HepG2 (cell line): ENCODE results near the gene HEPHL1. TPM values are rescaled to one million over a fixed set of nuclear protein-coding genes. Genes with fewer than 3 reads are reported as not detected.

Source experiments
- ATAC-seq: fragments of 200-7000 bp; cut with Tn5 transposase; 3 replicates; pipeline ENCODE4 v1.9.1; 2020; ENCODE audit warnings: mild to moderate bottlenecking, moderate library complexity
- BruUV-seq: library from RNA; stranded (reverse); fragments of 400-500 nt; replicated peaks from 2 replicates; lab custom pipeline; 2021; lab: Mats Ljungman, UMichigan
- CTCF ChIA-PET: fragments of 300-600 bp; formaldehyde crosslinking; extraction: SDS; loops from one replicate; lab custom pipeline; 2021; ENCODE audit warnings: low total read pairs, inconsistent platforms, low intra/inter-chr PET ratio; lab: Yijun Ruan, JAX
- POLR2A ChIA-PET: fragments of 350-600 bp; sonication (Branson Sonifier 250); formaldehyde crosslinking; loops from one replicate; lab custom pipeline; 2020; ENCODE audit warnings: antibody characterized with exemption, inconsistent platforms; lab: Yijun Ruan, JAX
- DNase-seq: peaks from one replicate; pipeline ENCODE4 v3.0.0-alpha.2; 2015; ENCODE audit warnings: low spot score
- FAIRE-seq: peaks from 3 replicates; lab custom pipeline; 2011; peaks lifted over from hg19 to GRCh38; lab: Jason Lieb, UNC
- H2AFZ ChIP-seq: one replicate; pipeline ENCODE4 v1.6.1; 2011; ENCODE audit warnings: low read length, inconsistent platforms
- H3K27ac ChIP-seq: fragments of 300-600 bp; 3 replicates; pipeline ENCODE4 v1.8.0; 2011; ENCODE audit warnings: mixed run types, mild to moderate bottlenecking, mixed read lengths, low read length, inconsistent platforms; ENCODE audit not compliant: insufficient read depth; ENCODE audit errors: extremely low read length
- H3K27me3 ChIP-seq, 2 experiments: fragments of 200-600 bp in 1 of 2; 2 replicates in 1 of 2; 3 replicates in 1 of 2; pipeline versions ENCODE4 v1.6.0 to v1.8.0; 2011; ENCODE audit warnings: low read length in 2 of 2, mild to moderate bottlenecking in 2 of 2, moderate library complexity in 2 of 2, inconsistent platforms in 1 of 2; ENCODE audit not compliant: insufficient read depth in 2 of 2, control insufficient read depth in 1 of 2
- H3K36me3 ChIP-seq, 2 experiments: fragments of 200-600 bp in 1 of 2; replicated peaks in 1 of 2; 2 replicates in 1 of 2; 3 replicates in 1 of 2; pipeline versions ENCODE4 v1.5.1 to v1.8.0; 2011; ENCODE audit warnings: low read length in 2 of 2, inconsistent platforms in 1 of 2; ENCODE audit not compliant: insufficient read depth in 2 of 2, control insufficient read depth in 1 of 2
- H3K4me1 ChIP-seq: 2 replicates; pipeline ENCODE4 v1.5.1; 2012; ENCODE audit warnings: low read length, inconsistent platforms; ENCODE audit not compliant: insufficient read depth
- H3K4me2 ChIP-seq: 2 replicates; pipeline ENCODE4 v1.6.0; 2011; ENCODE audit warnings: low read depth, low read length, inconsistent platforms
- H3K4me3 ChIP-seq, 3 experiments: fragments of 200-600 bp in 1 of 3; sonication (generic), shearing (Covaris generic) in 1 of 3; replicated peaks in 1 of 3; 2 replicates each; pipeline ENCODE4 v1.5.1; 2011 to 2016; ENCODE audit warnings: low read length in 3 of 3, inconsistent platforms in 2 of 3, low read depth in 2 of 3, mild to moderate bottlenecking in 2 of 3, control low read depth in 1 of 3, mixed read lengths in 1 of 3; ENCODE audit not compliant: insufficient read depth in 1 of 3
- H3K79me2 ChIP-seq: one replicate; pipeline ENCODE4 v1.6.1; 2011; ENCODE audit warnings: low read length, inconsistent platforms; ENCODE audit not compliant: insufficient read depth
- H3K9ac ChIP-seq: 2 replicates; pipeline ENCODE4 v1.6.0; 2011; ENCODE audit warnings: mild to moderate bottlenecking, low read depth, low read length, inconsistent platforms; ENCODE audit not compliant: insufficient read depth
- H3K9me3 ChIP-seq: 2 replicates; pipeline ENCODE4 v1.5.1; 2012; ENCODE audit warnings: mild to moderate bottlenecking, low read length
- H4K20me1 ChIP-seq: 2 replicates; pipeline ENCODE4 v1.6.0; 2011; ENCODE audit warnings: inconsistent platforms, mild to moderate bottlenecking, low read length, moderate library complexity; ENCODE audit not compliant: insufficient read depth
- ZNF788 ChIP-seq: sonication (generic); formaldehyde crosslinking; IDR thresholded peaks from 2 replicates; pipeline ENCODE4 v1.5.0; 2020; ENCODE audit warnings: mild to moderate bottlenecking, missing genetic modification reagents, borderline replicate concordance
- WGBS: methylation state at CpG from one replicate; pipeline ENCODE4 v1.1.6; 2017; ENCODE audit warnings: low lambda C conversion rate; 5-methylcytosine and 5-hydroxymethylcytosine counted together
- in situ Hi-C: cut with HindIII; loops from 2 replicates; pipeline ENCODE4 v1.10.0; 2017; ENCODE audit warnings: low pct_unique_long_range_greater_than_20kb; ENCODE audit not compliant: extremely low pct_ligation_motif_present
- intact Hi-C: fragments of 100-400 bp; cut with micrococcal nuclease; formaldehyde crosslinking; loops from one replicate; pipeline ENCODE4 v1.10.0; 2022; ENCODE audit not compliant: unreplicated experiment
- polyA plus RNA-seq, 8 experiments: library from polyadenylated mRNA; depleted of rRNA in 3 of 8; stranded (reverse) in 7 of 8; unstranded in 1 of 8; fragments of >200 nt; fragmentation: Illumina TruSeq in 4 of 8; extraction: Trizol in 4 of 8; gene quantifications; 2 replicates each; pipeline versions ENCODE4 v1.2.1 to v1.2.3, GENCODE V29; 2011 to 2016; ENCODE audit warnings: low read depth in 4 of 8, missing spikeins in 1 of 8, mixed read lengths in 1 of 8; ENCODE audit not compliant: insufficient read depth in 1 of 8
- total RNA-seq, 5 experiments: library from RNA; depleted of rRNA; stranded (reverse); fragments of >200 nt; fragmentation: Illumina TruSeq; extraction: Trizol; gene quantifications; 2 replicates each; pipeline ENCODE4 v1.2.3, GENCODE V29; 2016; ENCODE audit warnings: low read depth in 1 of 5
- TF ChIP-seq, protein P1 (sequence below): fragments of 450-650 bp; IDR thresholded peaks from 2 replicates; pipeline ENCODE4 v1.6.1; 2016
- TF ChIP-seq, protein P2 (sequence below): sonication (generic); formaldehyde crosslinking; IDR thresholded peaks from one replicate; pipeline ENCODE4 v1.5.1; 2020; ENCODE audit warnings: mild to moderate bottlenecking, missing genetic modification reagents; ENCODE audit errors: not compliant biosample characterization

Gene HEPHL1
- total and polyA plus RNA-seq, 2 of the 13 experiments (the other 11 are each of a cell fraction or from before 2014, with no cell fraction given) = 0.04 to 0.05 TPM

- ChIA-PET POLR2A (no interaction called here), CTCF (no interaction called here)
- WGBS = 99% methylated on average over 5 of the region's 5 CpGs
- peak overlapping the region; percentile 83; the same call in 1 of the 2 replicates for H3K4me2 ChIP-seq
- peaks cover 39% of the 10 kb centered on the region for H3K4me1 ChIP-seq
- no peak overlapping the region for H3K27ac ChIP-seq
- in situ Hi-C loops (no loop called here), intact Hi-C loops (no loop called here)
- no peak overlapping the region for H3K4me3 ChIP-seq
- ATAC-seq (no peak), DNase-seq (no peak), FAIRE-seq (no peak)
- BruUV-seq = no TSS peak
- H4K20me1 ChIP-seq = peaks cover 10% of the 10 kb centered on the region; the same call in 1 of the 2 replicates
- TF ChIP-seq ZNF788 = no peak
- TF ChIP-seq, protein P1, sequence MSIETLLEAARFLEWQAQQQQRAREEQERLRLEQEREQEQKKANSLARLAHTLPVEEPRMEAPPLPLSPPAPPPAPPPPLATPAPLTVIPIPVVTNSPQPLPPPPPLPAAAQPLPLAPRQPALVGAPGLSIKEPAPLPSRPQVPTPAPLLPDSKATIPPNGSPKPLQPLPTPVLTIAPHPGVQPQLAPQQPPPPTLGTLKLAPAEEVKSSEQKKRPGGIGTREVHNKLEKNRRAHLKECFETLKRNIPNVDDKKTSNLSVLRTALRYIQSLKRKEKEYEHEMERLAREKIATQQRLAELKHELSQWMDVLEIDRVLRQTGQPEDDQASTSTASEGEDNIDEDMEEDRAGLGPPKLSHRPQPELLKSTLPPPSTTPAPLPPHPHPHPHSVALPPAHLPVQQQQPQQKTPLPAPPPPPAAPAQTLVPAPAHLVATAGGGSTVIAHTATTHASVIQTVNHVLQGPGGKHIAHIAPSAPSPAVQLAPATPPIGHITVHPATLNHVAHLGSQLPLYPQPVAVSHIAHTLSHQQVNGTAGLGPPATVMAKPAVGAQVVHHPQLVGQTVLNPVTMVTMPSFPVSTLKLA = peak; percentile 69
- H3K27me3 ChIP-seq = no peaks in the 10 kb centered on the region; a peak in 1 of 5 replicates
- no peaks in the 10 kb centered on the region for H3K36me3 ChIP-seq
- peaks cover 53% of the 10 kb centered on the region for H3K79me2 ChIP-seq
- no peak overlapping the region for H2AFZ ChIP-seq
- H3K9ac ChIP-seq = no peak overlapping the region
- no peaks in the 10 kb centered on the region for H3K9me3 ChIP-seq
Observed at GRCh38 chr11:94132152-94132558, 111.0 kb downstream of the HEPHL1 start.

GRCh38 chr11:94132823-94133408 is 111.8 kb downstream of the HEPHL1 start:
- FAIRE-seq = no peak
- Histone ChIP-seq H2AFZ (no peak overlapping the region), H3K79me2 (peaks cover 57% of the 10 kb centered on the region), H3K27me3 (no peaks in the 10 kb centered on the region; a peak in 1 of 5 replicates), H3K4me2 (no peak overlapping the region), H4K20me1 (peaks cover 10% of the 10 kb centered on the region; the same call in 1 of the 2 replicates), H3K4me1 (peaks cover 32% of the 10 kb centered on the region), H3K36me3 (no peaks in the 10 kb centered on the region), H3K9me3 (no peaks in the 10 kb centered on the region), H3K9ac (no peak overlapping the region), H3K4me3 (no peak overlapping the region), H3K27ac (no peak overlapping the region)
- intact Hi-C loops = no loop called here
- ATAC-seq = no peak
- ChIA-PET POLR2A (no interaction called here), CTCF (no interaction called here)
- no TSS peak for BruUV-seq
- in situ Hi-C loops = no loop called here
- no peak for DNase-seq
- 94% methylated on average over 2 of the region's 4 CpGs for WGBS
- TF ChIP-seq, protein P2, sequence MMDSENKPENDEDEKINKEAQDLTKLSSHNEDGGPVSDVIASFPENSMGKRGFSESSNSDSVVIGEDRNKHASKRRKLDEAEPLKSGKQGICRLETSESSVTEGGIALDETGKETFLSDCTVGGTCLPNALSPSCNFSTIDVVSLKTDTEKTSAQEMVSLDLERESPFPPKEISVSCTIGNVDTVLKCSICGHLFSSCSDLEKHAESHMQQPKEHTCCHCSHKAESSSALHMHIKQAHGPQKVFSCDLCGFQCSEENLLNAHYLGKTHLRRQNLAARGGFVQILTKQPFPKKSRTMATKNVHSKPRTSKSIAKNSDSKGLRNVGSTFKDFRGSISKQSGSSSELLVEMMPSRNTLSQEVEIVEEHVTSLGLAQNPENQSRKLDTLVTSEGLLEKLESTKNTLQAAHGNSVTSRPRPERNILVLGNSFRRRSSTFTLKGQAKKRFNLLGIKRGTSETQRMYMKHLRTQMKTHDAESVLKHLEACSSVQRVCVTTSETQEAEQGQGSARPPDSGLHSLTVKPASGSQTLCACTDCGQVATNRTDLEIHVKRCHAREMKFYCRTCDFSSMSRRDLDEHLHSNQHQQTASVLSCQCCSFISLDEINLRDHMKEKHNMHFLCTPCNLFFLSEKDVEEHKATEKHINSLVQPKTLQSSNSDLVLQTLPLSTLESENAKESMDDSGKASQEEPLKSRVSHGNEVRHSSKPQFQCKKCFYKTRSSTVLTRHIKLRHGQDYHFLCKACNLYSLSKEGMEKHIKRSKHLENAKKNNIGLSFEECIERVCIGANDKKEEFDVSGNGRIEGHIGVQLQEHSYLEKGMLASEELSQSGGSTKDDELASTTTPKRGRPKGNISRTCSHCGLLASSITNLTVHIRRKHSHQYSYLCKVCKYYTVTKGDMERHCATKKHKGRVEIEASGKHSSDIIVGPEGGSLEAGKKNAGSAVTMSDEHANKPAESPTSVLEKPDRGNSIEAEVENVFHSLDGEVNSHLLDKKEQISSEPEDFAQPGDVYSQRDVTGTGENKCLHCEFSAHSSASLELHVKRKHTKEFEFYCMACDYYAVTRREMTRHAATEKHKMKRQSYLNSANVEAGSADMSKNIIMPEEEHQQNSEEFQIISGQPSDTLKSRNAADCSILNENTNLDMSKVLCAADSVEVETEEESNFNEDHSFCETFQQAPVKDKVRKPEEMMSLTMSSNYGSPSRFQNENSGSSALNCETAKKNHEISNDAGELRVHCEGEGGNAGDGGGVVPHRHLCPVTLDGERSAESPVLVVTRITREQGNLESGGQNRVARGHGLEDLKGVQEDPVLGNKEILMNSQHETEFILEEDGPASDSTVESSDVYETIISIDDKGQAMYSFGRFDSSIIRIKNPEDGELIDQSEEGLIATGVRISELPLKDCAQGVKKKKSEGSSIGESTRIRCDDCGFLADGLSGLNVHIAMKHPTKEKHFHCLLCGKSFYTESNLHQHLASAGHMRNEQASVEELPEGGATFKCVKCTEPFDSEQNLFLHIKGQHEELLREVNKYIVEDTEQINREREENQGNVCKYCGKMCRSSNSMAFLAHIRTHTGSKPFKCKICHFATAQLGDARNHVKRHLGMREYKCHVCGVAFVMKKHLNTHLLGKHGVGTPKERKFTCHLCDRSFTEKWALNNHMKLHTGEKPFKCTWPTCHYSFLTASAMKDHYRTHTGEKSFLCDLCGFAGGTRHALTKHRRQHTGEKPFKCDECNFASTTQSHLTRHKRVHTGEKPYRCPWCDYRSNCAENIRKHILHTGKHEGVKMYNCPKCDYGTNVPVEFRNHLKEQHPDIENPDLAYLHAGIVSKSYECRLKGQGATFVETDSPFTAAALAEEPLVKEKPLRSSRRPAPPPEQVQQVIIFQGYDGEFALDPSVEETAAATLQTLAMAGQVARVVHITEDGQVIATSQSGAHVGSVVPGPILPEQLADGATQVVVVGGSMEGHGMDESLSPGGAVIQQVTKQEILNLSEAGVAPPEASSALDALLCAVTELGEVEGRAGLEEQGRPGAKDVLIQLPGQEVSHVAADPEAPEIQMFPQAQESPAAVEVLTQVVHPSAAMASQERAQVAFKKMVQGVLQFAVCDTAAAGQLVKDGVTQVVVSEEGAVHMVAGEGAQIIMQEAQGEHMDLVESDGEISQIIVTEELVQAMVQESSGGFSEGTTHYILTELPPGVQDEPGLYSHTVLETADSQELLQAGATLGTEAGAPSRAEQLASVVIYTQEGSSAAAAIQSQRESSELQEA = no peak
